ENCODE measurements around the gene CDC34.
"Not testable (repeated sequence)": the region's sequence is repeated elsewhere in the genome, so short reads cannot be mapped to it uniquely, and the experiment has no call there.

GRCh38 chr19:585146-585545 is 53.6 kb downstream of the CDC34 start:
- TF ChIP-seq, protein P1, sequence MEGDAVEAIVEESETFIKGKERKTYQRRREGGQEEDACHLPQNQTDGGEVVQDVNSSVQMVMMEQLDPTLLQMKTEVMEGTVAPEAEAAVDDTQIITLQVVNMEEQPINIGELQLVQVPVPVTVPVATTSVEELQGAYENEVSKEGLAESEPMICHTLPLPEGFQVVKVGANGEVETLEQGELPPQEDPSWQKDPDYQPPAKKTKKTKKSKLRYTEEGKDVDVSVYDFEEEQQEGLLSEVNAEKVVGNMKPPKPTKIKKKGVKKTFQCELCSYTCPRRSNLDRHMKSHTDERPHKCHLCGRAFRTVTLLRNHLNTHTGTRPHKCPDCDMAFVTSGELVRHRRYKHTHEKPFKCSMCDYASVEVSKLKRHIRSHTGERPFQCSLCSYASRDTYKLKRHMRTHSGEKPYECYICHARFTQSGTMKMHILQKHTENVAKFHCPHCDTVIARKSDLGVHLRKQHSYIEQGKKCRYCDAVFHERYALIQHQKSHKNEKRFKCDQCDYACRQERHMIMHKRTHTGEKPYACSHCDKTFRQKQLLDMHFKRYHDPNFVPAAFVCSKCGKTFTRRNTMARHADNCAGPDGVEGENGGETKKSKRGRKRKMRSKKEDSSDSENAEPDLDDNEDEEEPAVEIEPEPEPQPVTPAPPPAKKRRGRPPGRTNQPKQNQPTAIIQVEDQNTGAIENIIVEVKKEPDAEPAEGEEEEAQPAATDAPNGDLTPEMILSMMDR (IDR thresholded peaks at IDR 0.05; ENCODE audit: insufficient read depth, low read length, poor library complexity, severe bottlenecking), result not testable (repeated sequence)
- not testable (repeated sequence) for TF ChIP-seq EZH2phosphoT487 (conservative IDR thresholded peaks at IDR 0.05; ENCODE audit: low read length)
